NCI-H2196 (cell line): ENCODE measurements around the gene SSH2.
"Not testable (repeated sequence)": the region's sequence is repeated elsewhere in the genome, so short reads cannot be mapped to it uniquely, and the experiment has no call there.

ENCODE experiments used
- DNase-seq: peaks from one replicate; lab custom pipeline; 2025; ENCODE audit not compliant: unreplicated experiment; lab: John Stamatoyannopoulos, UW

SSH2 gene

DNA sequence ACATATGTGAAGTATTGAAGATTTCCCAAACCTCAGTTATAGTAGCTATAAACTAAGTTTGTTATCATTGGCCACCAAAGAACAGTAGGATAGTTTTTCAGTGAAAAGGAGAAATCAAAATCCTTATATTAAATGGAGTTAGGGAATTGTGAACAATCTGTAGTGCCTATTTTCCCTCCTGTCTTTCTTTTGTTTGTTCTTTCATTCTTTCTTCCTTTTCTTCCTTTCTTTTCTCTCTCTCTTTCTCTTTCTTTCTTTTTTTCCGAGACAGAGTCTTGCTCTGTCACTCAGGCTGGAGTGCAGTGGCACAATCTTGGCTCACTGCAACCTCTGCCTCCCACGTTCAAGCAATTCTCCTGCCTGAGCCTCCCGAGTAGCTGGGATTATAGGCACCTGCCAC, 48.8 kb downstream of the SSH2 start:
- DNase-seq: no peak

DNA sequence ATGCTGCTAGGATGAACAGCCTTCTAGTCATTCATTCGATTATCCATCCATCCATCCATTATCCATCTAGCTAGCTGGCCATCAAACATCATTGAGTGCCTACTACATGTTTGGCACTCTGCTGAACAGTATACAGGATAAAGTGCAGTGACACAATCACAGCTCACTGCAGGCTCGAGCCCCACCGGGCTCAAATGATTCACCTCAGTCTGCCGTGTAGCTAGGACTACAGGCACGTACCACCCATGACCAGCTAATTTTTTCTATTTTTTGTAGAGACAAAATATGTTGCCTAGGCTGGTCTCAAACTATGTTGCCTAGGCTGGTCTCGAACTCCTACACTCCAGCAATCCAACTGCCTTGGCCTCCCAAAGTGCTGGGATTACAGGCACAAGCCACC, 50.0 kb downstream of the SSH2 start:
- no peak for DNase-seq

DNA sequence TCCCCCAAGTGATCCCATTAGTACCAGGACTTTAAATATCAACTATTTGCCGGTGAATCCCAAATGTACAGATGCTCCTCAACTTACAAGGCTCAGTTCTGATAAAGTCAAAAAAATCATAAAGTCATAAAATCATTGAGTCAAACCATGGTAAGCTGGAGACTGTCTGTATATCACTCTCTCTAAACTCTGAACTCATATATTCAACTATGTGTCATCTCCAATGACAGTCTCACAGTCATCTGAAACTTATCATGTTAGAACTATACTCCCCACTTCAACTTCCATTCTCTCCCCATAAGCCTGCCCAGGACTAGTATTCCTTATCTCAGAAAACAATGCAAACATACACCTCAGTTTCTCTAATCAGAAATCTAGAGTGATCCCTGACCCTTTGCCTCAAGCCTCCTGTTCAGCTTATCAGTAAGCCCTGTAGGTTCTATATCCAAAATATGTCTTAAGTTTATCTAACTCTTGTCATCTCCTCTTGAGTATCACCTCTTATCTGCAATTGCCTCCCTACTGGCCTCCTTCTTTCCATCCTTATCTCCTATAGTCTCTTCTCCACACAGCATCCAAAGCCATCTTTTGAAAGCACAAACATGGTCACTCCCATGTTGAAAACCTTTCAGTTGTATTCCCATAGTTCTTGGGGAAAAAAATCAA, 55.0 kb downstream of the SSH2 start:
- DNase-seq: no peak

DNA sequence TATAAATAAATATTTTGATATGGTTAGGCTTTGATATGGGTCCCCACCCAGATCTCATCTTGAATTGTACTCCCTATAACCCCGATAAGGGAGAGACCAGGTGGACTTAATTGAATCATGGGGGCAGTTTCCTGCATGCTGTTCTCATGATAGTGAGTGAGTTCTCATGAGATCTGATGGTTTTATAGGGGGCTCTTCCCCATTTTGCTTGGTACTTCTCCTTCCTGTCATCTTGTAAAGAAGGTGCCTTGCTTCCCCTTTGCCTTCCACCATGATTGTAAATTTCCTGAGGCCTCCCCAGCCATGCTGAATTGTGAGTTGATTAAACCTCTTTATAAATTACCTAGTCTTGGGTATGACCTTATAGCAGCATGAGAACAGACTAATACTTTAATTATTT, 55.7 kb downstream of the SSH2 start:
- not testable (repeated sequence) for DNase-seq

DNA sequence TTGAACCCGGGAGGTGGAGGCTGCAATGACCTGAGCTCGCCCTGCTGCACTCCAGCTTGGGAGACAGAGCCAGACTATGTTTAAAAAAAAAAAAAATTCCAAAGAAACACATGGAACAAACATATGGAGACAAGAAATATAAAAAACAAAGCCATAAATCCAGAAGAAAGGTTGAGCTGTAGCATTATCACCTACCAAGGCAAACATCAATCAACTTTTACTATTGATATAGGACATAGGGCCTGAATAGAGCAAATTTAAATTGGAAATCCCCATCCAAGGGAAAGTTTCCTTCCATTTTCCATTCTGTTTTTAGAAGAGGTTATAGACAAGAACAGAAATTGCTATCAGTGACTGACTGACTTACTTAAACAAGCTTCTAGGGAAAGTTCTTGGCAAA, 56.6 kb downstream of the SSH2 start:
- no peak for DNase-seq

DNA sequence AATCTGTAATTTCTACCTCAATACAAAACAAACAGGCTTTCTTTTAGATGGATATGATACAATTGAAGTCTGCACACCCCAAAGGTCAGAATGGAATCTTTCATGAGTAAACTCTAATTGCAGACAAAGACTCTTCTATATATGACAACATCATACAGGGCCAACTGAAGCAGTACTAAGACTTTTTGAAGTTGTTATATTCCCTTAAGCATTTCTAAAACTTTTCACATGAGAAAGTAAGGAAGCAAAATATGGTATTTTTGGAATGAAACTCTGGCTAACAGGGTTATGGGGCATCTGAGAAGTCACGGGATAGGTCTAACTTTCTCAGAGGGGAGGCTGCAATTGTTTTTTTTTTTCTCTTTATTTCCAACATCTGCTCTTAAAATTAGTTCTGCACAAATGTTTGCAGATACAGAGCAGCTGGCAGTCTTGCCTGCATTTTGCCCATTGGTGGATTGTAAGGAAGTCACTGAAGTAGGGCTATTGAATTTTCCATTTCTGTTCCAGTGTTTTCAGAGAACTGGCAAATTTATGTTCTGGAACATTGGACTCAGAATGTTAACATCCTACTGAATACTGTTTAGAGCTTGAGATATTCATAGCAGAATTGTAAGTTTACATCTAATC, 59.1 kb downstream of the SSH2 start:
- DNase-seq: no peak

DNA sequence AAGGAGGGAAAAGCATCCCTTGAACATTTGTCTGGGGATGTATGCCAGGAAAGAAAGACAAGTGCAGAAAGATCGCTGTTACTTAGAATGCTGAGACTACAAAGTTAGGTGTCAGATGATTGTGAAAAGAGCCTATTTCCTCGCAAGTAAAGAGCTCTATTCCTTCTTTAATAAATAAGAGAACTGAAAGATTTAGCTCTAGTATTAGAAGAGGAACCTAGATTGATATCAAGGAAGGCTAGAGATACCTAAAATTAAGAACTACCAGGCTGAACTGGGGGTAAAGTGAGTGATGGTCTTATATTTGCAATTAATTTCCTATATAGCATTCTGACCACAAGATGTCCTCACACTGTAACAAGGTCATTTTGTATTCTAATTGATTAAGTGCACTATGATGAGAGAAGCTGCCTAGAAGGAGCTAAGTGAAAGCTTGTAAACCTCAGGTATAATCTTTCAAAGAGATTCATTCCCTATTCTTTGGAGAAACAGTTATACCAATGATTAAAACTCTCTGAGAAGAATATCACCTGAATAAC, 62.3 kb downstream of the SSH2 start:
- no peak for DNase-seq

DNA sequence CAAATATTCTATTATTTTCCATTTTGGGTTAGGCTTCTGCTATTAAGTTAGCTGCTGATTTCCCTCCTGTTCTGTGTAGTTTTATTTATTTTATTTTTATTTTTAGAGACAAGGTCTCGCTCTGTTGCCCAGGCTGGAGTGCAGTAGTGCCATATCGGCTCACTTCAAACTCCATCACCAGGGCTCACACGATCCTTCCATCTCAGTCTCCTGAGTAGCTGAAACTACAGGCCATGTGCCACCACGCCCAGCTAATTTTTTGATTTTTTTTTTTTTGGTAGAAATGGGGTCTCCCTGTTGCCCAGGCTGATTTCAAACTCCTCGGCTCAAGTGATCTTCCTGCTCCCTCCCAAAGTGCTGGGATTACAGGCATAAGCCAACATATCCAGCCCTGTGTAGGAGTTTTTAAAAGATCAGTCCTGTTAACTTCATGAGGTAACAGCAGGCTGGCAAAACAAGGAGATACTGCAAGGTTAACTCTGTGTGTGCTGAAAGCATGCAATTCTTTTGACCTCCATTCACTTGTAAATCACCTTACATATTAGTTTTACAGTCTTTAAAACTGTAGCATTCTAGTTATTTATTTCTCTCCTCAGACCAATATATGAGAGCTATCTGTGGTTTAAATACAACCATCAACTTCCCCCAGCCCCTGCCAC, 63.2 kb downstream of the SSH2 start:
- DNase-seq: no peak

DNA sequence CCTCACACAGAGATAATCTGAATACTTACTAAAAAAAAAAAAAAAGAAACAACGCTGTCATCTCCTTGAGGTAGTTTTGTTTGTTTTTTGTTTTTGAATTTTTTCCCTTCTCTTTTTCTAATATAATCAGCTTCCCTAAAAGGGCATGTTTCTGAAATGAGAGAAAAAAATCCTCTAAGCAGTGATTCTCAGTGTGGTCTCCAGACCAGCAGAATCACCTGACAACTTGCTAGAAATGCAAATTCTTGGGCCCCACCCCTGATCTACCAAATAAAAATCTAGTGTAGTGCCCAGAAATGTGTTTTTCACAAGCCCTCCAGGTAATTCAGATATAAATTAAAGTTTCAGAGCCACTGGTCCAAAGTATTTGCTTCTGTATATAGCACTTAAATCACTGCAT, 65.4 kb downstream of the SSH2 start:
- DNase-seq: no peak

DNA sequence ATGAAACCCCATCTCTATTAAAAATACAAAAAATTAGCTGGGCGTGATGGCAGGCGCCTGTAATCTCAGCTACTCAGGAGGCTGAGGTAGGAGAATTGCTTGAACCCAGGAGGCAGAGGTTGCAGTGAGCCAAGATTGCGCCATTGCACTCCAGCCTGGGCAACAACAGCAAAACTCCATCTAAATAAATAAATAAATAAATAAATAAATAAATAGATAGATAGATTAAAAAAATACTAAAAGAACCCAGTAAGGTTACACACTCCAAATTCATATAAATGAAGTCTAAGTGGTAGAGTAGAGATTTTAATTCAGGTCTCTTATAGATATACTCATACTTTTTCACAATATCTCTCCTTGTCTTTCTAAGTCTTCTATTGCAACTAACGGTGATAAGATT, 65.9 kb downstream of the SSH2 start:
- DNase-seq: not testable (repeated sequence)

DNA sequence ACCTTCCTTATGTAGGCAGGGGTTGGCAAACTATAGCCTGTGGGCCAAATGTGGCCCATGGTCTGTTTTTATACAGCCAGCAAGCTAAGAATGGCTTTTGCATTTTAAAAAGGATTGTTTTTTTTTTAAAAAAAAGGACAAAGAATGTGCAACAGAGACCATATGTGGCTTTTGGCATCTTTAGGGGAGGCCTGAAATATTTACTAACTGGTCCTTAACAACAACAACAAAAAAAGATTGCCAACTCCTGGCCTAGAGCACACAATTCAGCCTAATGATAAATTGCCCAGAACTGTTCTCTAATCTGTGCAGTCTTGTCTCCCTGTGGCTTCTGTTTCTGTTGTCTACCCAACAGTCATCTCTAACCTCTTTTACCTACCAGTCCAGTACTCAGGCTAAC, 67.1 kb downstream of the SSH2 start:
- no peak for DNase-seq

DNA sequence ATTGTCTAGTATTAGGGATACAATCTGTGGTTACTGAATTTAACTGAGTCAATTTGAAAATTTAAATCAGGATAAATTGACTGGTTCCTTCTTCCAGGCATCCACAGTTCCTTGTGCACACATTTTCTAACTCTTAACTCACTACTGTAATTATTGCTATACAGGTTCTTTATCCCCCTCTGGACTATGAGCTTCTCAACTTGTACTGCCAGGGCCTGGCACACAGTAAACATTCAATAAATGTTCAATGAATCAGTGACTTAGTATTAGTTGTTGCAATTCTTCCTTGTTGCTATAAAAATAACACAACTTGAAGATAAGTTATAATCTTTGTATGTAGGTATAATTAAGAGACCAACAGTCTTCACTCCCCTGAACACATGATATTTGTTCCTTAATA, 67.9 kb downstream of the SSH2 start:
- DNase-seq: no peak

DNA sequence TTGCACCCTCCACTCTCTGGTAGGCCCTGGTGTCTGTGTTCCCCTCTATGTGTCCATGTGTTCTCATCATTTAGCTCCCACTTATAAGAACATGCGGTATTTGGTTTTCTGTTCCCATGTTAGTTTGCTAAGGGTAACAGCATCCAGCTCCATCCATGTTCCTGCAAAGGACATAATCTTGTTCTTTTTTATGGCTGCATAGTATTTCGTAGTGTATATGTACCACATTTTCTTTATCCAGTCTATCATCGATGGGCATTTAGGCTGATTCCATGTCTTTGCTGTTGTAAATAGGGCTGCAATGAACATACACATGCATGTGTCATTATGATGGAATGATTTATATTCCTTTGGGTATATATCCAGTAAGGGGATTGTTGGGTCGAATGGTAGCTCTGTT, 70.6 kb downstream of the SSH2 start:
- not testable (repeated sequence) for DNase-seq

DNA sequence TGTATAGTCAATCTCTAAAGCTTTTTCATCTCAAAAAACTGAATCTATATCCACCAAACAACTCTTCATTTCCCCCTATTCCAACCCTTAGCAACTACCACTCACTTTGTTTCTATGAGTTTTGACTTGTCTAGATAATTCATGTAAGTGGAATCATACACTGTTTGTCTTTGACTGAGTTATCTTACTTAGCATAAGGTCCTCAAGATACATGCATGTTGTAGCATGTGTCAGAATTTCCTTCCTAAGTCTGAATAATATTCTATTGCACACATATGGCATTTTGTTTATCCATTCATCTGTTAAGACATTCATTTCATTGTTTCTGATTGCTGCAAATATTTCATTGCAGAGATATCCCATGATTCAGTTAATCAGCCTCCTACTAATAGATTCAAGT, 72.2 kb downstream of the SSH2 start:
- DNase-seq: no peak

DNA sequence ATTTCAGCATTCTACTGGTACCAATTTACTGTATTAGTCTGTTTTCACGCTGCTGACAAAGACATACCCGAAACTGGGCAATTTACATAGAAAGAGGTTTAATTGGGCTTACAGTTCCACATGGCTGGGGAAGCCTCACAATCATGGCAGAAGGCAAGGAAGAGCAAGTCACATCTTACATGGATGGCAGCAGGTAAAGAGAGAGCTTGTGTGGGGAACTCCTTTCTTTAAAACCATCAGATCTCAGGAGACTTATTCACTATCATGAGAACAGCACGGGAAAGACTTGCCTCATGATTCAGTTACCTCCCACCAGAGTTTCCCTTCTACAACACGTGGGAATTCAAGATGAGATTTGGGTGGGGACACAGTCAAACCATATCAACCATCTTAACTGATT, 72.9 kb downstream of the SSH2 start:
- not testable (repeated sequence) for DNase-seq

DNA sequence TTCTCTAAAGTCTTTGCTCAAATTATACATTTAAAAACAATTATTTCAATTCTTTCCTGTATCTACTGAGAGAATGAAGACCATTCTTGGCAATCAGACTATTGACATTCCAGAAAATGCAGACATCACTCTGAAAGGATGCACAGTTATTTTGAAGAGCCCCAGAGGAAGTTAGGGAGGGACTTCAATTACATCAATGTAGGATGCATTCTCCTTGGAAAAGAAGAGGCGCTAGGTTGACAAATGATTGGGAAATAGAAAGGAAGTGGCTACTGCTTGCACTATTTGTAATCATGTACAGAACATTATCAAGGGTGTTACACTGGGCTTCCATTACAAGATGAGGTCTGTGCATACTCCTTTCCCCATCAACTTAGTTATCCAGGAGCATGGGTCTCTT, 74.3 kb downstream of the SSH2 start:
- DNase-seq: no peak

DNA sequence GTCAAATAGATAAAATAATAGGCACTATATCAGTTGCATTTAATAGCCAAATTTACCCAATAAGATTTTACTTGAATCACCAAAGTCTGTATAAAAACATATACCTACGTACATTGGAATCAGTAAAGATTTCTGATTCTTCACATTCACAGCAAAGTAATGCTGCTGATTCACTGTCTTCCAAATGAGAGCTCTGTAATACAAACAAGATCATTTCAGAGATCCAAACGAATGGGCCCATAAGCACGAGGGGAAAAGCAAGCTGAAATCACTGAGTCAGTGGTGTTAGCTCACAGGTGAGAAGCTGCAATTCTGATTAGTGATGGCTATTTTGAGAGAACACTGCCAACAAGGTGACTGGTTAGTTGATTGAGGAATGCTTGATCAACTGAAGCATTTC, 81.3 kb downstream of the SSH2 start:
- no peak for DNase-seq

DNA sequence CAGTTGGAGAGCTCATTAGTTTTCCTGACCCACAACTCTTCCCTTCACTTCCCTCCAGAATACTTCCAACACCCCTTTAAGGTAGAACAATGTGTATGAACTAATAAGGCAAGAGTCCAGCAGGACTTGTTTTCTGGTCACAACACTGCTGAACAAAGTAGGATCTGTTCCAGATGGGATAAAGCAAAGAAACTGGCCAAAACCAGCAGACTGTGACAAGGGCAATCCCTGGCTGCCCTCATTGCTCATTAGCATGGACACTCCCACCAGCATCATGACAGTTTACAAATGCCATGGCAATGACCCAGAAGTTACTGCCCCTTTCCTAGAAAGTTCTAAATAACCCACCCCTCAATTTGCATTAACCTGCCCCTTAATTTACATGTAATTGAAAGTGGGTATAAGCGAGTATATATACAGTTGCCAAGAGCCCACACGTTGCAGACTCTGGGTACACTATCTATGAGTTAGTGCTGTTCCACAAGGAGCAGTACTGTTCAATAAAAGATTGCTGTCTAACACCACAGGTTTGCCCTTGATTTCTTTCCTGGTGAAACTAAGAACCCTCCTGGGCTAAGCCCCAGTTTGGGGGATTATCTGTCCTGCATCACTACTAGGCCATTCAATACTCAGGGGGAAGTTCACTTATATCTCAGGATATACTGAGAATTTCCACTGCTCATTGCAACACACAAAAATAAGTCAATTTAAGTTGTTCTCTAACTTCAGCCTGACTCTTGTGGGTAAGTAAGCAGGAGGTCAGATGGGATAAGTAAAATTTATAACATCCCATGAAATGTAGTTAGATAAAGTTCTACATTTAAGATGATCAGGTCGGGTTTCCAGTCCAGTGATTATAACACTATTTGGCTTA, 82.3 kb downstream of the SSH2 start:
- DNase-seq: no peak

DNA sequence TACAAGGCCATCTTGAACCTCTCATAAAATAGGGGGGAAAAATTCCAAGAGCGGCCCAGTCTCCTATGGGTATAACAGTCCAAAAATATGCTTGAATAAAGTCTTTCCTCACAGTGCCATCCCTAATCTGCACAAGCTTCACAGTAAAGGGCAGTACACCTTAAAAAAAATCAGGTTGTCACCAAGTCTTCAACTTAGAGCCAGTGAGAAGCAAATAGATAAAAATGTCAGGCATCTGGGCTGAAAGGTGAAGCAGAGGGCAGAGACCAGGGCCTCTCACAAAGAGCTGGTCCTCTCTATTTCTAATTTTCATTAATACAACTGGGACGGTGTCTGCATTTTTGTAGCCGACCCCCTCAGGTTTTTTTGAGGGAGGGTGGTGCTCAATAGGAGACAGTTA, 82.9 kb downstream of the SSH2 start:
- DNase-seq: no peak

DNA sequence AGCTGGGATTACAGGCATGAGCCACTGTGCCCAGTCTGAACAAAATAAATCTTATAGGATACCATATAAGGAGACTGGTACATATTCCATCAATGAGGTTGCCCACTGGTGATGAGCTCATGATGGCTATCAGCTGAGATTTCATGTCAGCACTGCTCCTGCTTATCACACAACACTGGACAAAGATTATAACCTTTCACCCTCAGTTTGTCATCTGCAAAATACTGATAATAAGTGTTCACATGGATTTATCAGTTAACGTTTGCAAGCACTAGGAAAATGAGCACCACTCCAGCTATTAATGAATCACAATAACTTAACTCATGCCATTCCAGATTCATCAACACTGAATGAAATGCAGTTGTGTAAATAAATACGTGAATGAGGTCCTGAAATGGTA, 83.7 kb downstream of the SSH2 start:
- no peak for DNase-seq

DNA sequence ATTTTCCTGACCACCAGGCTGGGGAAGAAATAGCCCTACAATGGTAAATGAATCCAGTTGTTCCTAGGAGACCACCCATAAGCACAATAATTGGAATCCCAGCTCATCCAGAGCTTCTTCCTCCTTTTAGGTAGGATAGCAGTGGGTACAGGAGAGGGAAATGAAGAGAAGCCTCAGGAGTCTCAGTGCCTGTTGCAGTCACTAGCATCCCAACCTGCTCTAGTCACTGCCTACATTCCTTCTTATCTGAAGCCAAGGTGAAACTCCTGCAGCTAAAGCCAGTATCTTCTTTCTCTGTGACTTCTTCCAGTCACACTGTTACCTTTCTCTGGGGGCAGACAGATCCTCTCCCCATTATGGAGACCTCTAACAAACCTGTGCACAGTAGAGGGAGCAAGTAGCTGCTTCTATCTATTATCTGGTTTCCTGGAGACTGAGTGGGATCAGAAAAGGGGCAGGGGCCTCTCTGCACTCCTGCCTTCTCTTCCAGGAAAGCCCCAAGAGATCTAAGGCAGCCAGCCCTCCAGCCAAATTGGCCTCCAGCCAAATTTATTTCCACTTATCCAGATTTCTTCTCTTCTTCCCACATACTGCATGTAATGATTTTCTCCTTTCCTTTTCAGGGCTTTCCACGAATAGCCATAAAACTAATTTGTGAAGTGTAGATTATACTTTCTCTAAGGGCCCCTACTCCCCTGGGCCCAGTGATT, 85.5 kb downstream of the SSH2 start:
- no peak for DNase-seq
